ENCODE measurements around the gene ATP10B. TPM values are rescaled to one million over a fixed set of nuclear protein-coding genes. Genes with fewer than 3 reads are reported as not detected.

The ATP10B gene
- total and polyA plus RNA-seq, 2 of the 8 experiments (the other 6 are each of a cell fraction or from before 2014, with no cell fraction given): 0.06 to 0.11 TPM

GRCh38 chr5:160805376-160805775, 46.6 kb downstream of the ATP10B start (continued):
- TF ChIP-seq, protein P1, sequence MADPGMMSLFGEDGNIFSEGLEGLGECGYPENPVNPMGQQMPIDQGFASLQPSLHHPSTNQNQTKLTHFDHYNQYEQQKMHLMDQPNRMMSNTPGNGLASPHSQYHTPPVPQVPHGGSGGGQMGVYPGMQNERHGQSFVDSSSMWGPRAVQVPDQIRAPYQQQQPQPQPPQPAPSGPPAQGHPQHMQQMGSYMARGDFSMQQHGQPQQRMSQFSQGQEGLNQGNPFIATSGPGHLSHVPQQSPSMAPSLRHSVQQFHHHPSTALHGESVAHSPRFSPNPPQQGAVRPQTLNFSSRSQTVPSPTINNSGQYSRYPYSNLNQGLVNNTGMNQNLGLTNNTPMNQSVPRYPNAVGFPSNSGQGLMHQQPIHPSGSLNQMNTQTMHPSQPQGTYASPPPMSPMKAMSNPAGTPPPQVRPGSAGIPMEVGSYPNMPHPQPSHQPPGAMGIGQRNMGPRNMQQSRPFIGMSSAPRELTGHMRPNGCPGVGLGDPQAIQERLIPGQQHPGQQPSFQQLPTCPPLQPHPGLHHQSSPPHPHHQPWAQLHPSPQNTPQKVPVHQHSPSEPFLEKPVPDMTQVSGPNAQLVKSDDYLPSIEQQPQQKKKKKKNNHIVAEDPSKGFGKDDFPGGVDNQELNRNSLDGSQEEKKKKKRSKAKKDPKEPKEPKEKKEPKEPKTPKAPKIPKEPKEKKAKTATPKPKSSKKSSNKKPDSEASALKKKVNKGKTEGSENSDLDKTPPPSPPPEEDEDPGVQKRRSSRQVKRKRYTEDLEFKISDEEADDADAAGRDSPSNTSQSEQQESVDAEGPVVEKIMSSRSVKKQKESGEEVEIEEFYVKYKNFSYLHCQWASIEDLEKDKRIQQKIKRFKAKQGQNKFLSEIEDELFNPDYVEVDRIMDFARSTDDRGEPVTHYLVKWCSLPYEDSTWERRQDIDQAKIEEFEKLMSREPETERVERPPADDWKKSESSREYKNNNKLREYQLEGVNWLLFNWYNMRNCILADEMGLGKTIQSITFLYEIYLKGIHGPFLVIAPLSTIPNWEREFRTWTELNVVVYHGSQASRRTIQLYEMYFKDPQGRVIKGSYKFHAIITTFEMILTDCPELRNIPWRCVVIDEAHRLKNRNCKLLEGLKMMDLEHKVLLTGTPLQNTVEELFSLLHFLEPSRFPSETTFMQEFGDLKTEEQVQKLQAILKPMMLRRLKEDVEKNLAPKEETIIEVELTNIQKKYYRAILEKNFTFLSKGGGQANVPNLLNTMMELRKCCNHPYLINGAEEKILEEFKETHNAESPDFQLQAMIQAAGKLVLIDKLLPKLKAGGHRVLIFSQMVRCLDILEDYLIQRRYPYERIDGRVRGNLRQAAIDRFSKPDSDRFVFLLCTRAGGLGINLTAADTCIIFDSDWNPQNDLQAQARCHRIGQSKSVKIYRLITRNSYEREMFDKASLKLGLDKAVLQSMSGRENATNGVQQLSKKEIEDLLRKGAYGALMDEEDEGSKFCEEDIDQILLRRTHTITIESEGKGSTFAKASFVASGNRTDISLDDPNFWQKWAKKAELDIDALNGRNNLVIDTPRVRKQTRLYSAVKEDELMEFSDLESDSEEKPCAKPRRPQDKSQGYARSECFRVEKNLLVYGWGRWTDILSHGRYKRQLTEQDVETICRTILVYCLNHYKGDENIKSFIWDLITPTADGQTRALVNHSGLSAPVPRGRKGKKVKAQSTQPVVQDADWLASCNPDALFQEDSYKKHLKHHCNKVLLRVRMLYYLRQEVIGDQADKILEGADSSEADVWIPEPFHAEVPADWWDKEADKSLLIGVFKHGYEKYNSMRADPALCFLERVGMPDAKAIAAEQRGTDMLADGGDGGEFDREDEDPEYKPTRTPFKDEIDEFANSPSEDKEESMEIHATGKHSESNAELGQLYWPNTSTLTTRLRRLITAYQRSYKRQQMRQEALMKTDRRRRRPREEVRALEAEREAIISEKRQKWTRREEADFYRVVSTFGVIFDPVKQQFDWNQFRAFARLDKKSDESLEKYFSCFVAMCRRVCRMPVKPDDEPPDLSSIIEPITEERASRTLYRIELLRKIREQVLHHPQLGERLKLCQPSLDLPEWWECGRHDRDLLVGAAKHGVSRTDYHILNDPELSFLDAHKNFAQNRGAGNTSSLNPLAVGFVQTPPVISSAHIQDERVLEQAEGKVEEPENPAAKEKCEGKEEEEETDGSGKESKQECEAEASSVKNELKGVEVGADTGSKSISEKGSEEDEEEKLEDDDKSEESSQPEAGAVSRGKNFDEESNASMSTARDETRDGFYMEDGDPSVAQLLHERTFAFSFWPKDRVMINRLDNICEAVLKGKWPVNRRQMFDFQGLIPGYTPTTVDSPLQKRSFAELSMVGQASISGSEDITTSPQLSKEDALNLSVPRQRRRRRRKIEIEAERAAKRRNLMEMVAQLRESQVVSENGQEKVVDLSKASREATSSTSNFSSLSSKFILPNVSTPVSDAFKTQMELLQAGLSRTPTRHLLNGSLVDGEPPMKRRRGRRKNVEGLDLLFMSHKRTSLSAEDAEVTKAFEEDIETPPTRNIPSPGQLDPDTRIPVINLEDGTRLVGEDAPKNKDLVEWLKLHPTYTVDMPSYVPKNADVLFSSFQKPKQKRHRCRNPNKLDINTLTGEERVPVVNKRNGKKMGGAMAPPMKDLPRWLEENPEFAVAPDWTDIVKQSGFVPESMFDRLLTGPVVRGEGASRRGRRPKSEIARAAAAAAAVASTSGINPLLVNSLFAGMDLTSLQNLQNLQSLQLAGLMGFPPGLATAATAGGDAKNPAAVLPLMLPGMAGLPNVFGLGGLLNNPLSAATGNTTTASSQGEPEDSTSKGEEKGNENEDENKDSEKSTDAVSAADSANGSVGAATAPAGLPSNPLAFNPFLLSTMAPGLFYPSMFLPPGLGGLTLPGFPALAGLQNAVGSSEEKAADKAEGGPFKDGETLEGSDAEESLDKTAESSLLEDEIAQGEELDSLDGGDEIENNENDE (IDR thresholded peaks at IDR 0.05; ENCODE audit: insufficient replicate concordance, low read length): no peak
- TF ChIP-seq POLR2A (IDR thresholded peaks at IDR 0.05; ENCODE audit: control extremely low read depth in 1 of 2, low read depth in 2 of 2, low read length in 2 of 2): no peak
- TF ChIP-seq RAD21 (IDR thresholded peaks at IDR 0.05 in 1 of 2, conservative IDR thresholded peaks at IDR 0.05 in 1 of 2; ENCODE audit: low read depth in 2 of 2, low read length in 2 of 2): no peak
- TF ChIP-seq CBX5 (IDR thresholded peaks at IDR 0.05; ENCODE audit: low read depth, low read length): no peak
- TF ChIP-seq KDM4A (IDR thresholded peaks at IDR 0.05; ENCODE audit: low read depth, low read length, severe bottlenecking): no peak
- no peak for TF ChIP-seq CBX8 (IDR thresholded peaks at IDR 0.05; ENCODE audit: borderline replicate concordance, low read depth, low read length)

Data from H1 (cell line).